Esophagus muscularis mucosa (tissue), 3 donors: ENCODE results near the gene BRAT1.

Experiments
- CTCF ChIP-seq, 3 experiments: fragments of 200-600 bp in 2 of 3; fragments of 450-650 bp in 1 of 3; sonication (generic) in 2 of 3; IDR thresholded peaks; one replicate each; pipeline ENCODE4 v1.5.1; 2017 to 2019; ENCODE audit warnings: antibody characterized with exemption in 3 of 3, mild to moderate bottlenecking in 2 of 3, moderate library complexity in 1 of 3
- POLR2A ChIP-seq: fragments of 450-650 bp; IDR thresholded peaks from one replicate; pipeline ENCODE4 v1.6.1; 2017; ENCODE audit warnings: antibody characterized with exemption, moderate library complexity, mild to moderate bottlenecking, low read depth

GRCh38 chr7:2499181-2499580, 56.1 kb downstream of the BRAT1 start:
- no peak for TF ChIP-seq CTCF (IDR thresholded peaks at IDR 0.05)
- no peak for TF ChIP-seq POLR2A
